GM12891 (cell line): ENCODE results near the gene PTGES3L.

Experiments
- PAX5 ChIP-seq: IDR thresholded peaks from 2 replicates; pipeline ENCODE4 v1.6.1; 2011; ENCODE audit warnings: low read length, moderate library complexity, mild to moderate bottlenecking; ENCODE audit not compliant: insufficient read depth, severe bottlenecking
- POLR2A ChIP-seq: IDR thresholded peaks from 2 replicates; pipeline ENCODE4 v1.6.1; 2011; ENCODE audit warnings: low read depth, low read length, control low read depth
- POLR2AphosphoS5 ChIP-seq: IDR thresholded peaks from 2 replicates; pipeline ENCODE4 v1.6.1; 2011; ENCODE audit warnings: low read depth, low read length, control low read depth
- POU2F2 ChIP-seq: IDR thresholded peaks from 2 replicates; pipeline ENCODE4 v1.6.1; 2011; ENCODE audit warnings: low read depth, mild to moderate bottlenecking, control low read depth, low read length, moderate library complexity
- SPI1 ChIP-seq: IDR thresholded peaks from 2 replicates; pipeline ENCODE4 v1.6.1; 2011; ENCODE audit warnings: low read depth, low read length, control low read depth
- TAF1 ChIP-seq: IDR thresholded peaks from 2 replicates; pipeline ENCODE4 v1.6.1; 2011; ENCODE audit warnings: low read depth, low read length, control low read depth

GRCh38 chr17:42989726-42990652 is 10.1 kb upstream of the PTGES3L start:
- TF ChIP-seq POLR2A (no peak), PAX5 (no peak), POLR2AphosphoS5 (no peak), TAF1 (no peak), SPI1 (no peak), POU2F2 (no peak)
